GM12891 (cell line): ENCODE results near the gene GLRX3.

Experiments
- PAX5 ChIP-seq: IDR thresholded peaks from 2 replicates; pipeline ENCODE4 v1.6.1; 2011; ENCODE audit warnings: low read length, moderate library complexity, mild to moderate bottlenecking; ENCODE audit not compliant: insufficient read depth, severe bottlenecking
- POLR2A ChIP-seq: IDR thresholded peaks from 2 replicates; pipeline ENCODE4 v1.6.1; 2011; ENCODE audit warnings: low read depth, low read length, control low read depth
- POLR2AphosphoS5 ChIP-seq: IDR thresholded peaks from 2 replicates; pipeline ENCODE4 v1.6.1; 2011; ENCODE audit warnings: low read depth, low read length, control low read depth
- POU2F2 ChIP-seq: IDR thresholded peaks from 2 replicates; pipeline ENCODE4 v1.6.1; 2011; ENCODE audit warnings: low read depth, mild to moderate bottlenecking, control low read depth, low read length, moderate library complexity
- SPI1 ChIP-seq: IDR thresholded peaks from 2 replicates; pipeline ENCODE4 v1.6.1; 2011; ENCODE audit warnings: low read depth, low read length, control low read depth
- TAF1 ChIP-seq: IDR thresholded peaks from 2 replicates; pipeline ENCODE4 v1.6.1; 2011; ENCODE audit warnings: low read depth, low read length, control low read depth

DNA sequence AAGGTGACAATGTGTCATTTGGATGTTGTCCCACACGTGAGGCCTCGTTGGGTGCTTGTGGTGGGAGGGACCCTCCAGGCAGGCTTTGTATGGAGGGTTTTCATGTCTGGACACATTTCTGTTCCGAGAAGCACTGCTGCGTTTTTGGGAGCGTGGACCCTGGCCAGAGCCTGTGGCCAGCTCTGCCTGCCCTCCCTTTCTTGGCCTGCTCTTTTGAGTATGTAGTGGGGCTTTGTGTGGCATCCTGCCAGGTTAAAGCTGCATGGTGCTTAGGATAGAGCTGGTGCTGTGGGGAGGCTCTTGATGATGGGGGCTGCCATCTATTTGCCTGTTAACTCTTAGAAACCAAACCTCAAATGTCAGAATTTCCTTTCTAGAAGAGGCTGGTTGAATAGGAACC is 45.7 kb downstream of the GLRX3 start:
- TF ChIP-seq POLR2AphosphoS5 (no peak), POU2F2 (no peak), POLR2A (no peak), TAF1 (no peak), PAX5 (no peak), SPI1 (no peak)
